Osteocyte (in vitro differentiated cells): ENCODE results near the gene GFOD2. TPM values are rescaled to one million over a fixed set of nuclear protein-coding genes. Genes with fewer than 3 reads are reported as not detected.

Source experiments
- DNase-seq: peaks from one replicate; pipeline ENCODE4 v3.0.0; 2021; ENCODE audit warnings: mixed read lengths; ENCODE audit not compliant: unreplicated experiment; ENCODE audit errors: extremely low spot score
- H3K27ac Mint-ChIP-seq: one replicate; pipeline ENCODE4 v1.8.0; 2021; ENCODE audit warnings: mild to moderate bottlenecking, mixed read lengths; ENCODE audit not compliant: unreplicated experiment
- H3K27me3 Mint-ChIP-seq: one replicate; pipeline ENCODE4 v1.8.0; 2021; ENCODE audit warnings: mixed read lengths; ENCODE audit not compliant: unreplicated experiment
- H3K36me3 Mint-ChIP-seq: one replicate; pipeline ENCODE4 v1.8.0; 2021; ENCODE audit warnings: mixed read lengths; ENCODE audit not compliant: unreplicated experiment
- H3K4me1 Mint-ChIP-seq: one replicate; pipeline ENCODE4 v1.8.0; 2021; ENCODE audit warnings: mixed read lengths; ENCODE audit not compliant: unreplicated experiment
- H3K4me3 Mint-ChIP-seq: one replicate; pipeline ENCODE4 v1.8.0; 2021; ENCODE audit warnings: mild to moderate bottlenecking, moderate library complexity, mixed read lengths; ENCODE audit not compliant: unreplicated experiment
- H3K9me3 Mint-ChIP-seq: one replicate; pipeline ENCODE4 v1.8.0; 2021; ENCODE audit warnings: mixed read lengths; ENCODE audit not compliant: unreplicated experiment
- CTCF ChIP-seq: fragments of 200-600 bp; sonication (generic); IDR thresholded peaks from 2 replicates; pipeline ENCODE4 v1.5.0; 2021; ENCODE audit warnings: antibody characterized with exemption, mild to moderate bottlenecking, moderate library complexity
- total RNA-seq: library from RNA; stranded (reverse); gene quantifications from 2 replicates; pipeline ENCODE4 v1.2.1, GENCODE V29; 2021

The GFOD2 gene
- total RNA-seq, 1 donor from 2014 or later: 22.2 TPM

DNA sequence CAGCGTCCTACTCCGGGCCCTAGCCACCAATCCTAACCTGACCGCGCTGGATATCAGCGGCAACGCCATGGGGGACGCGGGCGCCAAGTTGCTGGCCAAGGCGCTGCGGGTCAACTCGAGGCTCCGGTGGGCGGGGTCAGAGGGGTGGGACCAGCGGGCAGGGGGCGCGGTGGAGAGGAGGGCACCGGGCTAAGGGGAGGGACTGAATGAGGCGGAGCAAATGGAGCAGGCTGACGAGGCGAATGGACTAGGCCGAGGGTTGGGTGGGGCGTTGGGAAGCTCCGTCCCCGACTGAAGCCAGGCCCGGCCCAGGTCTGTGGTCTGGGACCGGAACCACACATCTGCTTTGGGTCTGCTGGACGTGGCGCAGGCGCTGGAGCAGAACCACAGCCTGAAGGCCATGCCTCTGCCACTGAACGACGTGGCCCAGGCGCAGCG is 69.6 kb downstream of the GFOD2 start:
- peaks cover 5% of the 10 kb centered on the region for H3K4me1 Mint-ChIP-seq
- DNase-seq: no peak
- H3K27ac Mint-ChIP-seq: no peak overlapping the region

GRCh38 chr16:67648764-67649407 is 70.2 kb downstream of the GFOD2 start:
- Mint-ChIP-seq H3K27ac (no peak overlapping the region), H3K36me3 (no peaks in the 10 kb centered on the region), H3K9me3 (no peaks in the 10 kb centered on the region), H3K27me3 (peaks cover 18% of the 10 kb centered on the region), H3K4me1 (peaks cover 5% of the 10 kb centered on the region), H3K4me3 (no peak overlapping the region)
- no peak for DNase-seq
- TF ChIP-seq CTCF: no peak

More for the DNA sequence above, 69.6 kb downstream of the GFOD2 start:
- no peak overlapping the region for H3K4me3 Mint-ChIP-seq
- H3K27me3 Mint-ChIP-seq: peaks cover 18% of the 10 kb centered on the region
- no peak for TF ChIP-seq CTCF
- H3K9me3 Mint-ChIP-seq: no peaks in the 10 kb centered on the region
- H3K36me3 Mint-ChIP-seq: no peaks in the 10 kb centered on the region

GRCh38 chr16:67648088-67648763 is 70.9 kb downstream of the GFOD2 start:
- Mint-ChIP-seq H3K27ac (no peak overlapping the region), H3K4me1 (peaks cover 2% of the 10 kb centered on the region), H3K36me3 (no peaks in the 10 kb centered on the region), H3K9me3 (no peaks in the 10 kb centered on the region), H3K27me3 (peaks cover 18% of the 10 kb centered on the region), H3K4me3 (no peak overlapping the region)
- no peak for DNase-seq
- no peak for TF ChIP-seq CTCF

- no peaks in the 10 kb centered on the region for H3K9me3 Mint-ChIP-seq
- H3K27me3 Mint-ChIP-seq: peaks cover 18% of the 10 kb centered on the region
- H3K4me1 Mint-ChIP-seq: peaks cover 2% of the 10 kb centered on the region
- H3K4me3 Mint-ChIP-seq: no peak overlapping the region
- TF ChIP-seq CTCF: no peak
- no peak overlapping the region for H3K27ac Mint-ChIP-seq
- no peak for DNase-seq
- no peaks in the 10 kb centered on the region for H3K36me3 Mint-ChIP-seq
Observed at GRCh38 chr16:67647681-67648080, 71.4 kb downstream of the GFOD2 start.

GRCh38 chr16:67647111-67647651 is 71.9 kb downstream of the GFOD2 start:
- H3K4me3 Mint-ChIP-seq: no peak overlapping the region
- no peaks in the 10 kb centered on the region for H3K9me3 Mint-ChIP-seq
- H3K27me3 Mint-ChIP-seq: peaks cover 16% of the 10 kb centered on the region
- no peak overlapping the region for H3K27ac Mint-ChIP-seq
- peaks cover 2% of the 10 kb centered on the region for H3K4me1 Mint-ChIP-seq
- DNase-seq: no peak
- H3K36me3 Mint-ChIP-seq: no peaks in the 10 kb centered on the region
- TF ChIP-seq CTCF: no peak
